Mesothelial cell of epicardium (in vitro differentiated cells): ENCODE data around the gene WSCD2. TPM values are rescaled to one million over a fixed set of nuclear protein-coding genes. Genes with fewer than 3 reads are reported as not detected.

Experiments
- DNase-seq, 2 experiments: peaks; one replicate each; pipeline ENCODE4 v3.0.0; 2021; ENCODE audit warnings: low spot score in 2 of 2; ENCODE audit not compliant: unreplicated experiment in 2 of 2
- H3K27ac Mint-ChIP-seq: 2 replicates; pipeline ENCODE4 v1.8.0; 2021; ENCODE audit warnings: mixed read lengths
- H3K27me3 Mint-ChIP-seq: 2 replicates; pipeline ENCODE4 v1.8.0; 2021; ENCODE audit warnings: low read depth, mixed read lengths
- H3K36me3 Mint-ChIP-seq: 2 replicates; pipeline ENCODE4 v1.8.0; 2021; ENCODE audit warnings: mixed read lengths
- H3K4me1 Mint-ChIP-seq: 2 replicates; pipeline ENCODE4 v1.8.0; 2021; ENCODE audit warnings: mixed read lengths
- H3K4me3 Mint-ChIP-seq: 2 replicates; pipeline ENCODE4 v1.8.0; 2021; ENCODE audit warnings: mild to moderate bottlenecking, moderate library complexity, mixed read lengths
- H3K9me3 Mint-ChIP-seq: 2 replicates; pipeline ENCODE4 v1.8.0; 2021; ENCODE audit warnings: mixed read lengths
- CTCF ChIP-seq: fragments of 200-600 bp; sonication (generic); IDR thresholded peaks from one replicate; pipeline ENCODE4 v1.5.0; 2021; ENCODE audit warnings: antibody characterized with exemption; ENCODE audit not compliant: unreplicated experiment
- total RNA-seq: library from RNA; stranded (reverse); gene quantifications from 3 replicates; pipeline ENCODE4 v1.2.1, GENCODE V29; 2021

Gene WSCD2
- total RNA-seq, 1 donor from 2014 or later = 0.13 TPM

- Mint-ChIP-seq H3K27me3 (peaks cover 24% of the 10 kb centered on the region), H3K4me3 (no peak overlapping the region), H3K36me3 (no peaks in the 10 kb centered on the region), H3K4me1 (no peaks in the 10 kb centered on the region), H3K27ac (no peak overlapping the region), H3K9me3 (no peaks in the 10 kb centered on the region)
- no peak for DNase-seq
- no peak for TF ChIP-seq CTCF
These were observed 44.1 kb downstream of the WSCD2 start for GRCh38 chr12:108173160-108173559.

GRCh38 chr12:108173892-108174291 is 44.8 kb downstream of the WSCD2 start:
- no peak for TF ChIP-seq CTCF
- DNase-seq = no peak
- Mint-ChIP-seq H3K36me3 (no peaks in the 10 kb centered on the region), H3K4me1 (no peaks in the 10 kb centered on the region), H3K4me3 (no peak overlapping the region), H3K27me3 (peaks cover 18% of the 10 kb centered on the region), H3K9me3 (no peaks in the 10 kb centered on the region), H3K27ac (no peak overlapping the region)

GRCh38 chr12:108174641-108175040 is 45.6 kb downstream of the WSCD2 start:
- H3K36me3 Mint-ChIP-seq = no peaks in the 10 kb centered on the region
- no peak overlapping the region for H3K27ac Mint-ChIP-seq
- peaks cover 13% of the 10 kb centered on the region for H3K27me3 Mint-ChIP-seq
- H3K4me1 Mint-ChIP-seq = no peaks in the 10 kb centered on the region
- H3K9me3 Mint-ChIP-seq = no peaks in the 10 kb centered on the region
- no peak overlapping the region for H3K4me3 Mint-ChIP-seq
- no peak for DNase-seq
- TF ChIP-seq CTCF = no peak

GRCh38 chr12:108175310-108175709 is 46.2 kb downstream of the WSCD2 start:
- H3K27me3 Mint-ChIP-seq = peaks cover 8% of the 10 kb centered on the region
- no peak for TF ChIP-seq CTCF
- no peaks in the 10 kb centered on the region for H3K4me1 Mint-ChIP-seq
- H3K36me3 Mint-ChIP-seq = no peaks in the 10 kb centered on the region
- H3K27ac Mint-ChIP-seq = no peak overlapping the region
- no peak overlapping the region for H3K4me3 Mint-ChIP-seq
- DNase-seq = no peak
- H3K9me3 Mint-ChIP-seq = no peaks in the 10 kb centered on the region

- Mint-ChIP-seq H3K27me3 (peaks cover 7% of the 10 kb centered on the region), H3K4me3 (no peak overlapping the region)
These were observed 47.2 kb downstream of the WSCD2 start for GRCh38 chr12:108176292-108176691.

More at GRCh38 chr12:108176292-108176691, 47.2 kb downstream of the WSCD2 start:
- H3K27ac Mint-ChIP-seq = no peak overlapping the region
- H3K9me3 Mint-ChIP-seq = no peaks in the 10 kb centered on the region
- no peaks in the 10 kb centered on the region for H3K4me1 Mint-ChIP-seq
- TF ChIP-seq CTCF = no peak
- DNase-seq = no peak
- no peaks in the 10 kb centered on the region for H3K36me3 Mint-ChIP-seq
